Liver (tissue), 9 donors: ENCODE data around the gene SCD5. TPM values are rescaled to one million over a fixed set of nuclear protein-coding genes. Genes with fewer than 3 reads are reported as not detected.

ENCODE experiments used
- DNase-seq: peaks from one replicate; pipeline ENCODE4 v3.0.0-alpha.2; 2017; ENCODE audit warnings: low spot score
- H3K27ac ChIP-seq, 2 donors: one replicate each; pipeline ENCODE4 v1.7.0; 2013; ENCODE audit warnings: inconsistent platforms in 2 of 2, low read length in 2 of 2, control low read depth in 1 of 2, low read depth in 1 of 2, mild to moderate bottlenecking in 1 of 2
- H3K27me3 ChIP-seq, 4 donors: one replicate each; pipeline versions ENCODE4 v1.6.1 to v1.7.0; 2013; ENCODE audit warnings: low read length in 3 of 4, inconsistent platforms in 1 of 4, mild to moderate bottlenecking in 1 of 4, moderate library complexity in 1 of 4; ENCODE audit not compliant: control insufficient read depth in 4 of 4, insufficient read depth in 4 of 4
- H3K36me3 ChIP-seq, 4 donors: one replicate each; pipeline versions ENCODE4 v1.6.1 to v1.7.0; 2013; ENCODE audit warnings: low read length in 3 of 4, mild to moderate bottlenecking in 3 of 4, low read depth in 1 of 4, moderate library complexity in 1 of 4; ENCODE audit not compliant: control insufficient read depth in 4 of 4, insufficient read depth in 3 of 4
- H3K4me1 ChIP-seq, 4 donors: one replicate each; pipeline versions ENCODE4 v1.6.1 to v1.7.0; 2013; ENCODE audit warnings: low read length in 3 of 4, mild to moderate bottlenecking in 3 of 4, moderate library complexity in 1 of 4; ENCODE audit not compliant: control insufficient read depth in 4 of 4, insufficient read depth in 4 of 4
- H3K4me3 ChIP-seq, 3 donors: one replicate each; pipeline versions ENCODE4 v1.6.1 to v1.7.0; 2013; ENCODE audit warnings: low read length in 3 of 3, control low read depth in 1 of 3, low read depth in 1 of 3, mild to moderate bottlenecking in 1 of 3
- H3K9ac ChIP-seq, 2 donors: one replicate each; pipeline ENCODE4 v1.7.0; 2013; ENCODE audit warnings: low read length in 2 of 2, mild to moderate bottlenecking in 2 of 2, moderate library complexity in 2 of 2, control low read depth in 1 of 2, low read depth in 1 of 2
- H3K9me3 ChIP-seq, 4 donors: one replicate each; pipeline versions ENCODE4 v1.6.1 to v1.7.0; 2013; ENCODE audit warnings: low read length in 3 of 4; ENCODE audit not compliant: control insufficient read depth in 4 of 4
- FOXA1 ChIP-seq: IDR thresholded peaks from 2 replicates; pipeline ENCODE4 v1.6.1; 2016; ENCODE audit warnings: antibody characterized with exemption
- FOXA2 ChIP-seq: IDR thresholded peaks from 2 replicates; pipeline ENCODE4 v1.6.1; 2016; ENCODE audit warnings: antibody characterized with exemption
- GABPA ChIP-seq, 2 donors: IDR thresholded peaks in 1 of 2; conservative IDR thresholded peaks in 1 of 2; 2 replicates each; pipeline ENCODE4 v1.6.1; 2016; ENCODE audit warnings: antibody characterized with exemption in 2 of 2, mild to moderate bottlenecking in 1 of 2, moderate library complexity in 1 of 2
- HNF4G ChIP-seq: IDR thresholded peaks from 2 replicates; pipeline ENCODE4 v1.6.1; 2016; ENCODE audit warnings: antibody characterized with exemption
- JUND ChIP-seq, 2 donors: IDR thresholded peaks; 2 replicates each; pipeline ENCODE4 v1.6.1; 2016; ENCODE audit warnings: antibody characterized with exemption in 2 of 2
- NR2F2 ChIP-seq: IDR thresholded peaks from 2 replicates; pipeline ENCODE4 v1.6.1; 2016; ENCODE audit warnings: antibody characterized with exemption
- RAD21 ChIP-seq, 2 donors: IDR thresholded peaks; 2 replicates each; pipeline ENCODE4 v1.6.1; 2016; ENCODE audit warnings: antibody characterized with exemption in 2 of 2, mild to moderate bottlenecking in 2 of 2
- SP1 ChIP-seq: IDR thresholded peaks from 2 replicates; pipeline ENCODE4 v1.6.1; 2018; ENCODE audit warnings: antibody characterized with exemption, mild to moderate bottlenecking
- TAF1 ChIP-seq: conservative IDR thresholded peaks from 2 replicates; pipeline ENCODE4 v1.6.1; 2016; ENCODE audit warnings: antibody characterized with exemption, mild to moderate bottlenecking
- WGBS: extraction: QIAGEN DNeasy Blood & Tissue Kit; methylation state at CpG from one replicate; pipeline ENCODE4 v1.1.7; 2013; 5-methylcytosine and 5-hydroxymethylcytosine counted together
- polyA plus RNA-seq, 2 donors: library from polyadenylated mRNA; stranded (reverse) in 1 of 2; unstranded in 1 of 2; fragments of 200-250 nt in 1 of 2; fragments of >200 nt in 1 of 2; fragmentation: Nextera tagmentation in 1 of 2; extraction: Ambion mirVana in 1 of 2; gene quantifications; one replicate each; pipeline versions ENCODE4 v1.2.1 to v1.2.3, GENCODE V29; 2013 to 2015
- total RNA-seq, 2 donors: library from RNA; depleted of rRNA; stranded (reverse); fragments of >200 nt; gene quantifications; one replicate each; pipeline ENCODE4 v1.2.3, GENCODE V29; 2014
- TF ChIP-seq, protein P1 (sequence below): IDR thresholded peaks from 2 replicates; pipeline ENCODE4 v1.6.1; 2016; ENCODE audit warnings: antibody characterized with exemption
- TF ChIP-seq, protein P2 (sequence below): IDR thresholded peaks from 2 replicates; pipeline ENCODE4 v1.6.1; 2016; ENCODE audit warnings: antibody characterized with exemption
- TF ChIP-seq, protein P3 (sequence below): fragments of 150-350 bp; IDR thresholded peaks from 2 replicates; pipeline ENCODE4 v1.5.1; 2017; ENCODE audit warnings: improper control_type of control experiment, low read depth, low read length; ENCODE audit not compliant: missing input control
- TF ChIP-seq, protein P4 (sequence below): IDR thresholded peaks from 2 replicates; pipeline ENCODE4 v1.6.1; 2016; ENCODE audit warnings: antibody characterized with exemption, mild to moderate bottlenecking
- TF ChIP-seq, protein P5 (sequence below): IDR thresholded peaks from 2 replicates; pipeline ENCODE4 v1.6.1; 2016; ENCODE audit warnings: antibody characterized with exemption
- donor health status: healthy.
- donor health status: healthy.
- donor health status: healthy.
- donor health status: healthy.
- donor health status: healthy.

The SCD5 gene
- total and polyA plus RNA-seq, 4 donors = 0.14 to 1.9 (median 0.57) TPM

GRCh38 chr4:82593411-82593810 lies 205.2 kb downstream of the SCD5 start (continued):
- TF ChIP-seq NR2F2 (no peak), FOXA1 (no peak), FOXA2 (no peak), HNF4G (no peak)
- TF ChIP-seq, protein P1, sequence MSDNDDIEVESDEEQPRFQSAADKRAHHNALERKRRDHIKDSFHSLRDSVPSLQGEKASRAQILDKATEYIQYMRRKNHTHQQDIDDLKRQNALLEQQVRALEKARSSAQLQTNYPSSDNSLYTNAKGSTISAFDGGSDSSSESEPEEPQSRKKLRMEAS = no peak

DNA sequence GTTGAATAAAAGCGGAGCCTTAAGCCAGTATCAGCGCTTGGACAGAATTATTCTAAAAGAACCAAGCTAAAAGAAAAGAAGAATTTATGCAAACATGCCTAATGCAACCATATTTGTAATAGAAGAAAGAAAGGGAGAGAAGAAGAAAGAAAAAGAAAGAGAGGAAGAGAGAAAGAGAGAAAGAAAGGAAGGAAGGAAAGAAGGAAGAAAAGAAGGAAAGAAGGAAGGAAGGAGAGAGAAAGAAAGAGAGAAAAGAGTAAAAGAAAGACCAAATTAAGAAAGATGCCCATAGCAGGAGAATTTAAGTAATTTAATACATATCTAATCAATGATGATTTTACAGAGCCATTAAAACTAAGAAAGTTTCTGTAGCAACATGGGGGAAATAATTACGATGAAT lies 206.0 kb downstream of the SCD5 start:
- H3K9me3 ChIP-seq = no peaks in the 10 kb centered on the region
- WGBS = 96% methylated on average over 3 of the region's 3 CpGs
- TF ChIP-seq GABPA (IDR thresholded peaks at IDR 0.05 in 1 of 2, conservative IDR thresholded peaks at IDR 0.05 in 1 of 2) (no peak), JUND (IDR thresholded peaks at IDR 0.05) (no peak), FOXA1 (no peak), TAF1 (no peak), HNF4G (no peak), NR2F2 (no peak), SP1 (no peak), RAD21 (IDR thresholded peaks at IDR 0.05) (no peak), FOXA2 (no peak)
- TF ChIP-seq, protein P2, sequence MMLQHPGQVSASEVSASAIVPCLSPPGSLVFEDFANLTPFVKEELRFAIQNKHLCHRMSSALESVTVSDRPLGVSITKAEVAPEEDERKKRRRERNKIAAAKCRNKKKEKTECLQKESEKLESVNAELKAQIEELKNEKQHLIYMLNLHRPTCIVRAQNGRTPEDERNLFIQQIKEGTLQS = no peak
- TF ChIP-seq, protein P3, sequence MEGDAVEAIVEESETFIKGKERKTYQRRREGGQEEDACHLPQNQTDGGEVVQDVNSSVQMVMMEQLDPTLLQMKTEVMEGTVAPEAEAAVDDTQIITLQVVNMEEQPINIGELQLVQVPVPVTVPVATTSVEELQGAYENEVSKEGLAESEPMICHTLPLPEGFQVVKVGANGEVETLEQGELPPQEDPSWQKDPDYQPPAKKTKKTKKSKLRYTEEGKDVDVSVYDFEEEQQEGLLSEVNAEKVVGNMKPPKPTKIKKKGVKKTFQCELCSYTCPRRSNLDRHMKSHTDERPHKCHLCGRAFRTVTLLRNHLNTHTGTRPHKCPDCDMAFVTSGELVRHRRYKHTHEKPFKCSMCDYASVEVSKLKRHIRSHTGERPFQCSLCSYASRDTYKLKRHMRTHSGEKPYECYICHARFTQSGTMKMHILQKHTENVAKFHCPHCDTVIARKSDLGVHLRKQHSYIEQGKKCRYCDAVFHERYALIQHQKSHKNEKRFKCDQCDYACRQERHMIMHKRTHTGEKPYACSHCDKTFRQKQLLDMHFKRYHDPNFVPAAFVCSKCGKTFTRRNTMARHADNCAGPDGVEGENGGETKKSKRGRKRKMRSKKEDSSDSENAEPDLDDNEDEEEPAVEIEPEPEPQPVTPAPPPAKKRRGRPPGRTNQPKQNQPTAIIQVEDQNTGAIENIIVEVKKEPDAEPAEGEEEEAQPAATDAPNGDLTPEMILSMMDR = no peak
- TF ChIP-seq, protein P4, sequence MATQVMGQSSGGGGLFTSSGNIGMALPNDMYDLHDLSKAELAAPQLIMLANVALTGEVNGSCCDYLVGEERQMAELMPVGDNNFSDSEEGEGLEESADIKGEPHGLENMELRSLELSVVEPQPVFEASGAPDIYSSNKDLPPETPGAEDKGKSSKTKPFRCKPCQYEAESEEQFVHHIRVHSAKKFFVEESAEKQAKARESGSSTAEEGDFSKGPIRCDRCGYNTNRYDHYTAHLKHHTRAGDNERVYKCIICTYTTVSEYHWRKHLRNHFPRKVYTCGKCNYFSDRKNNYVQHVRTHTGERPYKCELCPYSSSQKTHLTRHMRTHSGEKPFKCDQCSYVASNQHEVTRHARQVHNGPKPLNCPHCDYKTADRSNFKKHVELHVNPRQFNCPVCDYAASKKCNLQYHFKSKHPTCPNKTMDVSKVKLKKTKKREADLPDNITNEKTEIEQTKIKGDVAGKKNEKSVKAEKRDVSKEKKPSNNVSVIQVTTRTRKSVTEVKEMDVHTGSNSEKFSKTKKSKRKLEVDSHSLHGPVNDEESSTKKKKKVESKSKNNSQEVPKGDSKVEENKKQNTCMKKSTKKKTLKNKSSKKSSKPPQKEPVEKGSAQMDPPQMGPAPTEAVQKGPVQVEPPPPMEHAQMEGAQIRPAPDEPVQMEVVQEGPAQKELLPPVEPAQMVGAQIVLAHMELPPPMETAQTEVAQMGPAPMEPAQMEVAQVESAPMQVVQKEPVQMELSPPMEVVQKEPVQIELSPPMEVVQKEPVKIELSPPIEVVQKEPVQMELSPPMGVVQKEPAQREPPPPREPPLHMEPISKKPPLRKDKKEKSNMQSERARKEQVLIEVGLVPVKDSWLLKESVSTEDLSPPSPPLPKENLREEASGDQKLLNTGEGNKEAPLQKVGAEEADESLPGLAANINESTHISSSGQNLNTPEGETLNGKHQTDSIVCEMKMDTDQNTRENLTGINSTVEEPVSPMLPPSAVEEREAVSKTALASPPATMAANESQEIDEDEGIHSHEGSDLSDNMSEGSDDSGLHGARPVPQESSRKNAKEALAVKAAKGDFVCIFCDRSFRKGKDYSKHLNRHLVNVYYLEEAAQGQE = no peak
- TF ChIP-seq, protein P1 = no peak
- TF ChIP-seq, protein P5, sequence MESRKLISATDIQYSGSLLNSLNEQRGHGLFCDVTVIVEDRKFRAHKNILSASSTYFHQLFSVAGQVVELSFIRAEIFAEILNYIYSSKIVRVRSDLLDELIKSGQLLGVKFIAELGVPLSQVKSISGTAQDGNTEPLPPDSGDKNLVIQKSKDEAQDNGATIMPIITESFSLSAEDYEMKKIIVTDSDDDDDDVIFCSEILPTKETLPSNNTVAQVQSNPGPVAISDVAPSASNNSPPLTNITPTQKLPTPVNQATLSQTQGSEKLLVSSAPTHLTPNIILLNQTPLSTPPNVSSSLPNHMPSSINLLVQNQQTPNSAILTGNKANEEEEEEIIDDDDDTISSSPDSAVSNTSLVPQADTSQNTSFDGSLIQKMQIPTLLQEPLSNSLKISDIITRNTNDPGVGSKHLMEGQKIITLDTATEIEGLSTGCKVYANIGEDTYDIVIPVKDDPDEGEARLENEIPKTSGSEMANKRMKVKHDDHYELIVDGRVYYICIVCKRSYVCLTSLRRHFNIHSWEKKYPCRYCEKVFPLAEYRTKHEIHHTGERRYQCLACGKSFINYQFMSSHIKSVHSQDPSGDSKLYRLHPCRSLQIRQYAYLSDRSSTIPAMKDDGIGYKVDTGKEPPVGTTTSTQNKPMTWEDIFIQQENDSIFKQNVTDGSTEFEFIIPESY = no peak

More for the DNA sequence above, 206.0 kb downstream of the SCD5 start:
- Histone ChIP-seq H3K4me1 (no peaks in the 10 kb centered on the region), H3K4me3 (no peak overlapping the region), H3K27me3 (peaks cover 0 to 4% (median 0%) of the 10 kb centered on the region in 4 donors), H3K27ac (no peak overlapping the region), H3K36me3 (no peaks in the 10 kb centered on the region), H3K9ac (no peak overlapping the region)
- DNase-seq = no peak
